RWPE2 (cell line): ENCODE data around the gene PRMT7.

Experiments used
- ATAC-seq: fragments of 200-7000 bp; cut with Tn5 transposase; 3 replicates; pipeline ENCODE4 v1.9.1; 2021; ENCODE audit warnings: low read depth
- DNase-seq: peaks from one replicate; pipeline ENCODE4 v3.0.0-alpha.2; 2020; ENCODE audit warnings: low spot score
- H3K27ac ChIP-seq: fragments of 450-650 bp; 2 replicates; pipeline ENCODE4 v1.5.1; 2017; ENCODE audit warnings: mild to moderate bottlenecking; ENCODE audit not compliant: poor library complexity, severe bottlenecking
- H3K27me3 ChIP-seq: fragments of 250-450 bp; sonication (Bioruptor Pico); 2 replicates; pipeline ENCODE4 v1.5.1; 2021; ENCODE audit warnings: mild to moderate bottlenecking, moderate library complexity; ENCODE audit not compliant: insufficient read depth, poor library complexity, severe bottlenecking
- H3K36me3 ChIP-seq: fragments of 250-450 bp; sonication (Bioruptor Pico); 2 replicates; pipeline ENCODE4 v1.5.1; 2020; ENCODE audit warnings: low read depth, mild to moderate bottlenecking, moderate library complexity
- H3K4me1 ChIP-seq: fragments of 250-450 bp; sonication (Bioruptor Pico); 2 replicates; pipeline ENCODE4 v1.5.1; 2021; ENCODE audit warnings: mild to moderate bottlenecking, moderate library complexity; ENCODE audit not compliant: insufficient read depth, poor library complexity, severe bottlenecking
- H3K4me3 ChIP-seq: fragments of 250-450 bp; sonication (Bioruptor Pico); 2 replicates; pipeline ENCODE4 v1.5.1; 2021; ENCODE audit warnings: mild to moderate bottlenecking, moderate library complexity; ENCODE audit not compliant: severe bottlenecking
- H3K9me3 ChIP-seq: fragments of 250-450 bp; sonication (Bioruptor Pico); 2 replicates; pipeline ENCODE4 v1.5.1; 2021; ENCODE audit warnings: mild to moderate bottlenecking, moderate library complexity; ENCODE audit not compliant: severe bottlenecking
- CTCF ChIP-seq: fragments of 450-650 bp; IDR thresholded peaks from one replicate; pipeline ENCODE4 v1.5.1; 2017; ENCODE audit warnings: mild to moderate bottlenecking, moderate library complexity; ENCODE audit not compliant: poor library complexity, severe bottlenecking

Gene PRMT7

DNA sequence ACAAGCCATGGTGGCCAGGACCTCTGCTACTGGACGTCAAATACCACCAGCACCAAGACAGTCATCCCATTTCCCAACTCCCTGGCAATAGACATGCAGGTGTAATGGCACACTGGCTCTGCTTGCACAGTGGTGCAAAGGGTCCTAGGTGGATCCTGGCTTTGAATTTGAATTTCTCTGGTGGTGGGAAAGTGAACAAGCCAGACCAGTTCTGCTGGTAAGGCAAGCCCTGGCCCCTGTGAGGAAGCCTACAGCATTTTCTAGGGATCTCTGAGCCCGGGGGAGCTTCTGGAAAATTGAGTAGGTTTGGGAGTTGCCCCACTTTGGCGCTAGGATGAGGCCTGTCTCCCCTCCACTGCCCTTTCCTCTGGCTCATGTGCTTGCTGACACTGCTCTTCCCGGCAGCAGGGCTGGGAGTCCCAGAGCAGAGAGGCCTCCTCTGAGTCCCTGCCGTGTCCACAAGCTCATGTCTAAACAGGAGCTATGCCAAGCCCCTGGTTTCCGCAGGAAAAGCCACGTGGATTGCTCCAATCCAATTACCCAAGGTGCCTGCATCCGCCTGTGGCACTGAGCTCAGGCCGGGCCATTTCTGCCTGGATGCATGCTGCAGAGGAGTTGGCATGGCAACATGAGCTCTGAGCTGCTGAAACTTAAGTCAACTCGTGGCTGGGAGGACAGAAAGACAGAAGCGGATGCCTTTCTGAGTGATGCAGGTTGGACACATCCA, 67.0 kb downstream of the PRMT7 start:
- DNase-seq: no peak
- ATAC-seq: no peak
- H3K4me3 ChIP-seq: no peak overlapping the region
- TF ChIP-seq CTCF: no peak
- no peaks in the 10 kb centered on the region for H3K4me1 ChIP-seq
- H3K9me3 ChIP-seq: no peaks in the 10 kb centered on the region
- H3K36me3 ChIP-seq: no peaks in the 10 kb centered on the region
- H3K27ac ChIP-seq: no peak overlapping the region
- no peaks in the 10 kb centered on the region for H3K27me3 ChIP-seq

GRCh38 chr16:68378436-68379415, 67.9 kb downstream of the PRMT7 start:
- DNase-seq (no peak), ATAC-seq (no peak)
- TF ChIP-seq CTCF: no peak
- Histone ChIP-seq H3K27me3 (no peaks in the 10 kb centered on the region), H3K36me3 (no peaks in the 10 kb centered on the region), H3K4me3 (no peak overlapping the region), H3K9me3 (no peaks in the 10 kb centered on the region), H3K4me1 (no peaks in the 10 kb centered on the region), H3K27ac (no peak overlapping the region)

DNA sequence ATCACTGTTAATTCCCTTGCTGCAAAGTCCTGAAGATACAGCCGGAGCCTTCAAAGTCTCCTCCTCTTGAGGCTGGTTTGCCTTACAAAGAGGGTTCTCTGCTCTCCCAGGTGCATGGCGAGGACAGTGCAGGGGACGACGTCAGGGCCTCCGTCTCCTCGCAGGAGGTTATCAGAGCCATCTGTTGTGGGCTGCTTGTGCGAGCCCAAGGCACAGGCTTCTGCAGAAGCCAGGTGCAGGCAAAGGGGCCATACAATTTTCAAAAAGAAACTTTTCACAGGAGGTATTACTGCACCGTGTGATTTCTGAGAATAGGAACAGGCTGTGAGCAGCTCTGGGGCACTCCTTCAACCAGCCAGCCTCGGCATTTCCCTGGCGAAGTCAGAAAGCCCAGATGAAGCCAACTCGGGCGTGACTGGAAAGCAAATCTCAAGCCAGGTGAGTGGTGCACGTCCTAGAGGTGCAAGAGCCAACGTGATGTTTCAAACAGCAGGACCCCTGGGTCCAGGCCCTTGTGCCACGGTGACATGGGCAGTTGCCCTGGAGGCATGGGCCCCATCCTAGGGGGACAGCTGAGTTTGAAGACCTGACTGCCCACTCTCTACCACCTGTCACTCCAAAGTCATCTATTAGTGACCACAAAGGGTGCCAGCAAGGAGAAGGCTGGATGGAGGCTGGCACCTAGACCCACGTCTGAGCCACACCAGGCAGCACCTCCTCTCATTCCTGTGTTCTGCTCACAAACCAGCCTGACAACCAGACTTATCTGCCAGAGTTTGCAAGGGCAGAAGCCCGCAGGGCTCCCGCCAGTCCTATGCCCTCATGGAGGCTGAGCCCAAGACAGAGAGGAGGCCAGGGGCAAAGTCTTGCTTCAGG, 68.9 kb downstream of the PRMT7 start:
- H3K4me1 ChIP-seq: no peaks in the 10 kb centered on the region
- DNase-seq: no peak

DNA sequence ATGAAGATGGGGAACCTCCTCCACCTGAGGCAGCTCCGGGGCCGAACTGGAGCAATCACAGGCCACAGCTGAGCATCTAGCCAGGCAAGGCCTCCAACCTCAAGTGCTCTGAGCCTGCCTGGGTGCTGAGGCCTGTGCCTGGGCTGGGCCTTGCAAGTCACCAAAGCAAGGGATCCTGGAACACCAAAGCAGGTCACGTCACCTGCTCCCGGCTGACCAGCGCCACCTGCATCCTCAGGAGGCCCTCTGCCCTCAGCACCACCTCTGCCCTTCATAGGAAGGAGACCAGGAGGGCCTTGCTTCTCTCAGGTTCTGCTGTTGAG, 69.5 kb downstream of the PRMT7 start:
- DNase-seq (no peak), ATAC-seq (no peak)
- no peaks in the 10 kb centered on the region for H3K27me3 ChIP-seq
- H3K27ac ChIP-seq: no peak overlapping the region
- H3K4me1 ChIP-seq: no peaks in the 10 kb centered on the region
- no peaks in the 10 kb centered on the region for H3K36me3 ChIP-seq
- H3K4me3 ChIP-seq: no peak overlapping the region
- TF ChIP-seq CTCF: no peak
- no peaks in the 10 kb centered on the region for H3K9me3 ChIP-seq

More for the DNA sequence above, 68.9 kb downstream of the PRMT7 start:
- no peak for TF ChIP-seq CTCF
- H3K9me3 ChIP-seq: no peaks in the 10 kb centered on the region
- H3K4me3 ChIP-seq: no peak overlapping the region
- no peaks in the 10 kb centered on the region for H3K36me3 ChIP-seq
- no peaks in the 10 kb centered on the region for H3K27me3 ChIP-seq
- ATAC-seq: no peak
- H3K27ac ChIP-seq: no peak overlapping the region
